ENCODE results near the gene TMPRSS5.

TMPRSS5 gene

GRCh38 chr11:113667801-113668200 lies 38.3 kb downstream of the TMPRSS5 start:
- no peak for DNase-seq

GRCh38 chr11:113666584-113666983 lies 39.5 kb downstream of the TMPRSS5 start:
- no peak for DNase-seq

GRCh38 chr11:113664981-113665710 lies 41.0 kb downstream of the TMPRSS5 start:
- DNase-seq, result no peak

DNA sequence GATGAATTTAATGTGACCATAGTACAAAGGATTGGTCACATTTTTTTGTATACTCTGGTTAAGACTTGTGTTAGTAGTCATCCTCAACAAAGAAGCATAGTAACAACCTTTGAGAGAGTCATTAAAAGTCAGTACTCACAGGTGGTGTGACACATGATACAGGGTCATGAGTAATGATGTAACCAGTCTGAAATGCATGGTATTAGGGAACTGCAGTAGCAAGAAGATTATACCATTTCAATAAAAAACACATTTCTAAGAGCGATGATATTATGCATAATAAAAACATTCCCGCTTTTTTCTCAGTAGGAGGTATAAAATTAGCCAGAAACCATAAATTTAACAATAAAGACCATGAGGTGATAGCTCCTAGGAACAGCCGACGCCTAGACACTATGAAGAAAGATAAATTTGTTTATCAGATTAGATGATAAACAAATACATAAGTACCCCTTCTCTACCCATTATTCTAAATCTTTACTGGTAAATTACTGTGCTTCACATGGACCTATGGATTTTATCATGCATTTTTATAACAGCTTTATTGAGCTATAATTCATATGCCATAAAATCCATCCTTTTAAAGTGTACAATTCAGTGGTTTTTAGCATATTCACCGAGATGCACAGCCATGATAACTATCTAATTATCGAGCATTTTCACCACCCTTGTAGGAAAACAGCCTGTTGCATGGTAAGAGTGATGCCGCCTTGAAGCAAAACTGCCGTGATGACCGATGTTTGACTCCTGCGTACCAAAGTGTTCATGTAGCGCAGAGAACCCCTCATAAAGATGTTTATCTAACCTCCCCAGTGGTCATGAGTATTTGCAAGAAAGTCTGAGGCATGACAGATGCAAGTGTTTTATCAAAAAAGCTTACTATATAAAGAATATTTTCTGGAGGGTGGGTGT lies 41.8 kb downstream of the TMPRSS5 start:
- DNase-seq, result no peak

DNA sequence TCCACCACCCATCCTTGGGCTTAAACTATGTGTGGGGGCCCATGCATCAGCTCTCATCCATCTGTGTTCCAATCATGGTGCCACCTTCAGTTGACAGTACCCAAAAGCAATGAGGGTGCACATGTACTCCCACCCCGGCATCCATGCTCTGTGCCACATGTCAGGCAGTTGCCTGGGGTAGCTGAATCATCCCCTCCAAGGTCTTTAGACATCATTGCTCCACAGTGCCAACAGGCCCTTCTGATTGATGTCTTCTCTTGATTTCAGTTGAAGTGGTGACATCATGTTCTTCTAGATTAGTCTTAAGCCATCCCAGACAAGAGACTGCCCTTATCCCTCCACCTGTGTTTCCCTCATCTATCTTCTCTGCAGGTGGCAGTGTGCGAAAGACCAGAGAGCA lies 42.5 kb downstream of the TMPRSS5 start:
- DNase-seq, result no peak

DNA sequence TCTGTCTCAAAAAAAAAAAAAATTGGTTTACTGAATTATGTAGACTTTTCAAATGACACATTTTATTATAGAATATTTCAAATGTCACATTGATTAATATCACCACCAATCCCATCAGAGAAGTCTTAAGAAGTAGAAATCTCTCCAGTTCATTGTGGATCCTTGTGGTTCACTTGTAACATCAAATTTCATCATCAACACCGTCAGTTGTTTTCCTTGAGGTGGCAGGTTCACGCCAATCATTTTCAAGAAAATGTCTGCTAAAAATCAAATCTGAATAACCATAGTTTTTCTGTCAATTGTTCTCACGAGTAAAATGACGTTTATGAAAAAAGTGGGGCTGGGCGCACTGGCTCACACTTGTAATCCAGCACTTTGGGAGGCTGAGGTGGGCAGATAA lies 50.3 kb downstream of the TMPRSS5 start:
- DNase-seq, result no peak

DNA sequence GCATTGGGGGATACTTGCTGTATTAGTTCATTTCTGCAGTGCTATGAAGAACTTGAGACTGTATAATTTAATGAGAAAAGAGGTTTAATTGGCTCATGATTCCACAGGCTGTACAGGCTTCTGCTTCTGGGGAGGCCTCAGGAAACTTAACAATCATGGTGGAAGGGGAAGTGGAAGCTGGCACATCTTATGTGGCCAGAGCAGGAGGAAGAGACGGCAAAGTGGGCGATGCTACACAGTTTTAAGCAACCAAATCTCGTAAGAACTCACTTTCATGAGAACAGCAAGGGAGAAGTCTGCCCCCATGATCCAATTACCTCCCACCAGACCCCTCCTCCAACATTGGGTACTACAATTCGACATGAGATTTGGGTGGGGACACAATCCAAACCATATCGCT lies 55.1 kb downstream of the TMPRSS5 start:
- DNase-seq, result no peak

GRCh38 chr11:113649311-113649710 lies 56.8 kb downstream of the TMPRSS5 start:
- no peak for DNase-seq

- DNase-seq, result no peak
Measured at GRCh38 chr11:113647856-113648255, 58.3 kb downstream of the TMPRSS5 start.

- DNase-seq, result no peak
Measured at GRCh38 chr11:113647108-113647507, 59.0 kb downstream of the TMPRSS5 start.

GRCh38 chr11:113645593-113646349 lies 60.3 kb downstream of the TMPRSS5 start:
- no peak for DNase-seq

DNA sequence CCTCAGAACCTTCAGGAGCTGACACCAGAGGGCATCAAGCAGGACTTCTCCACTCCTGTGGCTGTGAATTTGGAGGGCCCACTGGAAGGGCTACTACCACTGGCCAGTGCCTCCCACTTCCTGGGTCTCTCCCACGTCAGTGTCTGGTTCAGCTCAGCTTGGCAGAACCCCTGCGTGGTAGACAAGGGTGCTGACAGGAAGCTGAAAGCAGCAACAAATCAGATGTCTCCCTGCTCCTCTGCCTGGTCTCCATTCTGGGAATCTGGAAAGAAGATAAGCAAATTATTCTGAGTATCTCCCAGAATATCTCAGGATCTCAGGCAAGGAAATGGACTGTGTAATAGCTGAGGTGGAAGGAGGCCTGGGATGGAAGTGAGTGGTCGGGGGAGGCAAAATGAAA lies 61.5 kb downstream of the TMPRSS5 start:
- DNase-seq, result no peak

GRCh38 chr11:113643701-113644100 lies 62.4 kb downstream of the TMPRSS5 start:
- DNase-seq, result no peak

DNA sequence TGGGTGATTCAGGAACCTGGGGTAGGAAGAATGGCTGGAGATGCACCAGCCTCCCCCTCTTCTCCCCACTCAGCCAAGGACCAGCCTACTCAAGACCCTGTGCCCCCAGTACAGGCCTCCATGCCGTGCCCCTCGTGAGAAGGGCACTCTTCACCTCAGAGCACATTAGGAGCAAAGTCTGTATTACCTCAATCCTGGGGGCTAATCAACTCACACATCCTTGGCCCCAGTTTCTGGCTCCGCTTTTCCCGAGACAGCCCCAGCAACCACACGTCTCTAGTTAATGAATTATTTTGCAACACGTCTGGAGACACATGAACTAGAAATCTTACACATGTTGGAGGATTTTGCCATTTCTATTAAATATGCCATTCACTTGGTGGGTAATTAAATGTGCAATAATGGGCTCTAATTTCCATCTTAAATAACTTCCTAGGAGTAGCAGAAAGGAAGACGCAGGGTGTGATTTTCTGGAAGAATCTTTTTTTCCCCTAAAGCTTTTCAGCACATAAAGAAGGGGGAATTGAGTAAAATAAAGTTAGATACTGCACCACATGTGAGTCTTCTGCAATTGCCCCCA lies 63.0 kb downstream of the TMPRSS5 start:
- DNase-seq, result no peak

DNA sequence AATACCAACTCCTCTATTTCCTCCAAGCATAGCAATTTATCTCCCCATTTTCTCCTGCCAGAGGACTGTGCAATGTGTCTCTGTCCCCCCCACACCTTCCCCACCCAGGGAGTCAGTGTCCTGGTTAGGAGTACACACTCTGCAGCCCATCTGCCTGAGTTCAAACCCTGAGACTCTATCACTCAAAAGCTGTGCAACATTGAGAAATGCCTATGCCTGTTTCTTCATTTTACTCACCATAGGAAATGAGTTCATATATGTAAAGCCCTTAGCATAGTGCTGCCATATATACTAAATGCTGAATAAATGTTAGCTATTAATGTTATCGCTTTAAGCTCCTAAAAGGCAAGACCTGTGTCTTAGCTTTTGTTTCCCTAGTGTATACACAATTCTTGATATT lies 64.0 kb downstream of the TMPRSS5 start:
- no peak for DNase-seq

GRCh38 chr11:113638376-113638775 lies 67.7 kb downstream of the TMPRSS5 start:
- DNase-seq, result no peak

GRCh38 chr11:113637636-113638035 lies 68.5 kb downstream of the TMPRSS5 start:
- DNase-seq, result no peak

All from stimulated activated naive CD4-positive, alpha-beta T cell treated with Interleukin-2 at 50 U/mL for 16 hours (primary cell).